GM12874 (cell line): Measurements from ENCODE around the gene AIG1.

Source experiments
- TF ChIP-seq, protein P1 (sequence below): IDR thresholded peaks from 2 replicates; pipeline ENCODE4 v1.5.1; 2011; ENCODE audit warnings: low read depth, mild to moderate bottlenecking, control low read depth, low read length, moderate library complexity; ENCODE audit not compliant: insufficient read depth

AIG1 gene

DNA sequence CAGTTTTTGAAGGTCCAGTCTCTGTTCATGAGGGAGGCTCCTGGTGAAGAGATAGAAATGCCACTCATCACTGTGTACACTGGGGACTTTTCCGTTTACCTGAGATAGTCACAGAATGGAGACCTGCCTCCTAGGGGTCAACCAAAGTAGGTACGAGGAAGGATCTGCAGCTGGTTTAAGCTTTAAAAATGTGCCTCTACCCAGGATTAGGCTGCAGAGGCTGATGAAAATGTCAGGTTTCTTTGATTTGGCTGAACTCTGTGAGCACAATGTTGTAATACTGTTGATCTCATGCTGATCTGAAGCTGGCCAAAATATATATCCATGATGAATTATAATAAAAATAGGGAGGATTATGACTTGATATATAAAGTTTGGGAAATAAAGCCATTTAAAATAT lies 207.1 kb downstream of the AIG1 start:
- TF ChIP-seq, protein P1, sequence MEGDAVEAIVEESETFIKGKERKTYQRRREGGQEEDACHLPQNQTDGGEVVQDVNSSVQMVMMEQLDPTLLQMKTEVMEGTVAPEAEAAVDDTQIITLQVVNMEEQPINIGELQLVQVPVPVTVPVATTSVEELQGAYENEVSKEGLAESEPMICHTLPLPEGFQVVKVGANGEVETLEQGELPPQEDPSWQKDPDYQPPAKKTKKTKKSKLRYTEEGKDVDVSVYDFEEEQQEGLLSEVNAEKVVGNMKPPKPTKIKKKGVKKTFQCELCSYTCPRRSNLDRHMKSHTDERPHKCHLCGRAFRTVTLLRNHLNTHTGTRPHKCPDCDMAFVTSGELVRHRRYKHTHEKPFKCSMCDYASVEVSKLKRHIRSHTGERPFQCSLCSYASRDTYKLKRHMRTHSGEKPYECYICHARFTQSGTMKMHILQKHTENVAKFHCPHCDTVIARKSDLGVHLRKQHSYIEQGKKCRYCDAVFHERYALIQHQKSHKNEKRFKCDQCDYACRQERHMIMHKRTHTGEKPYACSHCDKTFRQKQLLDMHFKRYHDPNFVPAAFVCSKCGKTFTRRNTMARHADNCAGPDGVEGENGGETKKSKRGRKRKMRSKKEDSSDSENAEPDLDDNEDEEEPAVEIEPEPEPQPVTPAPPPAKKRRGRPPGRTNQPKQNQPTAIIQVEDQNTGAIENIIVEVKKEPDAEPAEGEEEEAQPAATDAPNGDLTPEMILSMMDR: no peak

DNA sequence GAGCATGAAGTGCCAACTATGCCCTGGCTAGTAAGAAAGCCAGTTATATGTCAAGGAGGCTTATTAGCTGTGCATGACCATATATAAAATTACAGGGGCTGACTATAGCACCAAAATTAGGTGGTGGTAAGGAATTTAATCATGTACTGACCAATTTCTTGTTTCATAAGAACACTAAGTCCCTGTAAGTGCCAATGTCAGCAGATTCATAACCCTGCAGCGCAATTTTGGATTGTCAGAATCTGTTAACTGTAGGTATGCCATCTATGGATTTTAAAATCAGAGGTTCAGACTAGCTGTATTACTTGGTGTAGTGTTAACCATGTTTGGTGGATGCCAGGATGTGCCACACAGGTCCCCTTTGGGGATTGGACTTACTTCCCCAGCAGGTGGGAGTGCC lies 207.8 kb downstream of the AIG1 start:
- TF ChIP-seq, protein P1: no peak

DNA sequence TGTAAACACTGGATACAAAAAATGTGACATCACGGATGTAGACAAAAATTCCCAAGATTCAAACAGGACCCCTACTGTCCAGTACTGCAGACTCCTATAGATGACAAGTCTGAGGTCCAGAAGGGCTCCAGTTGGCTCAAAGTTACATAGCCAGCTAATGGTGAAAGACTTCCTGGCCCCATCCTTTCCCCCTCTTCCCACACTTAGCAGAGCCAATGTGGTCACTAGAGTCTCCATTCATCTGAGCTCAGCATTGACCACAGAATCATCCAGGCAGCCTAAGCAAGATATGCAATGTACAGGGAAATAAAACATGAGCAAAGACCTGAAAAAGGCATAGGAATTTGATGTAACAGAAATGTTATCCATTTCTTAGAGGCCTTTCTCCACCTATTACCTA lies 209.3 kb downstream of the AIG1 start:
- TF ChIP-seq, protein P1: no peak

DNA sequence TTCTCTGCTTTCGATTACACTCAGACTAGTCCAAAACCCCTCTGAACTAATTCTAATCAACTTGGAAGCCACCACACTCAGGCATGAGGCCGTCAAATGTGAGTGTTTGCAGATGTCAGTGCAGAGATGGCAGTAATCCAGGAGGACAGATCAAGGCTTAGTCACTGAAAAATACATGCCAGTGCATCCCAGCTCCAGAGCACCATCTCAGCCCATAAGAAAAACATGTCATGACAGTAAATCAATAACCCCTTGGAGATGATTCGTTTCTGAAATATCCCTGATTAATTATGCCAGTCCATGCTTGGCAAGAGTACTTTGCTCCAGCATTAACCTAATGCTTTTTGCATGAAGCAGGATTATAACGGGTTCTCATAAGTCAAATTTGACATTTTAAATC lies 210.3 kb downstream of the AIG1 start:
- TF ChIP-seq, protein P1: no peak

DNA sequence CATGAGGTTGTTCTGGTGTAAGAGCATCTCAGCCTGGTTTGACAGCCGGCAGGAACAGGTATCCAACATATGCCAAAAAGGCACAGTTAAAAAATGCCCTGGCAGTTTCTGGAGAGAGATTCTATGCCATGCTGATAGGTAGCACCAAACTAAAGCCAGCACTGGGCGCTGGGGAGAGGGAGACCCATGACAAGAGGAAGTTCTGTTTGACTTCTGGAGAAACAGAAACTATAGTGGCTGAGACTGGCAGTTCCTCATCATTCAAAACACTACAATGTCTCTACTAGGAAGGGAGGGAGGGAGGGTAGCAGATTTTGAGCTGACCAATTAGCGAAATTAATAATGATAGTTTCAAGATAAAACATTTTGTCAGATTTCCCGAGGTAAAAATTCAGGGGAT lies 215.7 kb downstream of the AIG1 start:
- TF ChIP-seq, protein P1: no peak

DNA sequence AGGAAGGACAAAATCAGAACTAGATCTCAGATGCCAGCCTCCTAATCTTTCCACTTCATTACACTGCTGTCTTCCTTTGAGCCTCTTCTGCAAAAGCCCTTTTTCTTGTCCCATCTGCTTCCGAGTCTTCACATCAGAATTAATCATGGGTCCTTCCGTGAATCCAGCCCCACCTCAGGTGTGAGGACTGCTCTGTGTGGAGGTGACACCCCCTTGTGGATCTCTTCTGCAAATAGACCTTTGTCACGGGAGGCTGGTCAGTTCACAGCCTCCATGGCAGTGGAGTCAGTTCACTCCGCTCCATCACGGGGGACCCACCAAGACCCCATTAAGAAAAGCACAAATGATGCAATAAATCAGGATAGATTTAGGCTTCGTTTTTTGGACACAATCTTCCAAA lies 218.7 kb downstream of the AIG1 start:
- TF ChIP-seq, protein P1: peak; percentile 31; the same call in 1 of the 2 replicates

DNA sequence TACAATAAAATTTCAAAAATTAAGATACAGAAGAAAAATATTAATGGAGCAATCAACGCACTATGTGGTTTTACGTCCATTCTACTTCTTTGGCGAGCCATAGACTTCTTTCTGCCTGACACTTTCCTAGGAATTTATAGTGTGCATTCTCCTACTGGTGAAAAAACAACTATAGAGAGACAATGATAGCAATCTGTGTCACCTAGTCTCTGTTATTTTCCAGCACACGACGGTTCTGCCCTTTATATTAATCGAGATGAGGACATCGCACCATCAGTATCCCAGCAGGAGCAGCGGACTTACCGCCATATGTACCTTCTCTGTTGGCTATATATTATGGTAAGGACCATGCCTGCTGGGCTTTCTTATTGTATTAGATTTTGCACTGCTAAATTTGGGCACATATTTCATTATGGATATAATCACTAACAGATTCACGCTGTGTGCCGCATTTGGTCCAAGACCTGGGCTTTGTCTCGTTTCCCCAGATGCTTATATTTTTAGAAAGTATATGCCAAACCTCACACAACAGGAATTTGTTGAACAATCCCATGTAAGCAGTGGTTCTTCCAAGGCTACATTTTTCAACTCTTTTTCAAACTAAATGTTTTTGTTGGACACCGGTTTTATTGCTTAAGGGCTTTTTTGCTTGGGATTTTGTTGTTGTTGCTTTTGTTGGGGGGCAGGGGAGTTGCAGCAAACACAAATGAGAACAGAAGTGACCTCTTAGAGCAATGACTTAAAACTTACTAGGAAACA lies 223.4 kb downstream of the AIG1 start:
- TF ChIP-seq, protein P1: no peak
